Activated CD4-positive, alpha-beta T cell treated with anti-CD3 and anti-CD28 coated beads, Interleukin-2, amount 10 ng/mL, durations not matched to agents 24 days and 14 days (primary cell): ENCODE measurements around the gene URM1. TPM values are rescaled to one million over a fixed set of nuclear protein-coding genes. Genes with fewer than 3 reads are reported as not detected.

Experiments used
- DNase-seq: peaks from one replicate; pipeline ENCODE4 v3.0.0; 2022
- H3K27ac Mint-ChIP-seq: one replicate; pipeline ENCODE4 v1.8.0; 2022; ENCODE audit warnings: mild to moderate bottlenecking, mixed read lengths
- H3K27me3 Mint-ChIP-seq: one replicate; pipeline ENCODE4 v1.8.0; 2022; ENCODE audit warnings: mixed read lengths
- H3K36me3 Mint-ChIP-seq: one replicate; pipeline ENCODE4 v1.8.0; 2022; ENCODE audit warnings: low read depth, mild to moderate bottlenecking, mixed read lengths
- H3K4me1 Mint-ChIP-seq: one replicate; pipeline ENCODE4 v1.8.0; 2021; ENCODE audit warnings: mixed read lengths
- H3K4me3 Mint-ChIP-seq: one replicate; pipeline ENCODE4 v1.8.0; 2022; ENCODE audit warnings: mild to moderate bottlenecking, moderate library complexity, mixed read lengths
- H3K9me3 Mint-ChIP-seq: one replicate; pipeline ENCODE4 v1.8.0; 2021; ENCODE audit warnings: mixed read lengths
- intact Hi-C: fragments of 100-400 bp; cut with micrococcal nuclease; formaldehyde crosslinking; loops from one replicate; pipeline ENCODE4 v1.15.1; 2023
- total RNA-seq: library from RNA; stranded (reverse); gene quantifications from 2 replicates; pipeline ENCODE4 v1.2.3, GENCODE V29; 2022

Gene URM1
- total RNA-seq, 1 donor from 2014 or later, result 87.2 TPM

DNA sequence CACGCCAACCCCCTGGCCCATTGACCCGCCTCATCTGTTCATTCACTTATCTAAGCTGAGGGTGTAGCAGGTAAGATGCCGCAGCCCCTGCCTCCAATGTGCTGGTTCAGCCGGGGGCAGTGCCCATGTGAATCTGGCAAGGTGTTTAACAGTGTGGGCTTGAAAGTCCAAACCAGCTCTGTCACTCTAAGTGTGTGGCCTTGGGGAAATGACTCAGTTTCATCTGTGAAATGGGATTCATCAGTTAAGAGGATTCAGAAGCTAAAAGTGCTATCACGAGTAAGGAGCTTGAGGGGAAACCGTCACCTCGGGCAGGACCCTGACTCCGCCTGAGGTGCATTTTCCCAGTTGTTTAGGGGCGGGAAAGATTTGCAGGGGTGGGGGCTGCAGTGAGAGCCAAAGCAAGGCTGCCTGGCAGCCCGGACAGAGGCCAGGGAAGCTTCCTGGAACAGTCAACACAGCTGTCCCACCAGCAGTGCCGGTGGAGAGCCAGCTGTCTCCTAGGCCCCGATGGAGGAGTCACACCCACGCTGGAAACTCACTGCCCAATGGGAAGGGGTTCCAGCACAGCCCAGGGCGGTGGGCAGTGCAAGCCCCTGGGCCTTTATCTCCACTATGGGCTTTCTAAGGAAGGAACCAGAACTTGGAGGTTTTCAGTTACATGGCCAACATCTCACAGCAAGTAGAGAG lies 9.7 kb upstream of the URM1 start:
- no peaks in the 10 kb centered on the region for H3K9me3 Mint-ChIP-seq
- DNase-seq, result no peak
- H3K4me3 Mint-ChIP-seq, result peak overlapping the region; percentile 85
- no peaks in the 10 kb centered on the region for H3K27me3 Mint-ChIP-seq
- H3K4me1 Mint-ChIP-seq, result peaks cover 16% of the 10 kb centered on the region
- no peaks in the 10 kb centered on the region for H3K36me3 Mint-ChIP-seq
- peak overlapping the region; percentile 79 for H3K27ac Mint-ChIP-seq
- intact Hi-C loops, result loop anchor here (5.0 kb wide), 1 partner anchor 51 kb away; no protein-coding TSS in a partner anchor

DNA sequence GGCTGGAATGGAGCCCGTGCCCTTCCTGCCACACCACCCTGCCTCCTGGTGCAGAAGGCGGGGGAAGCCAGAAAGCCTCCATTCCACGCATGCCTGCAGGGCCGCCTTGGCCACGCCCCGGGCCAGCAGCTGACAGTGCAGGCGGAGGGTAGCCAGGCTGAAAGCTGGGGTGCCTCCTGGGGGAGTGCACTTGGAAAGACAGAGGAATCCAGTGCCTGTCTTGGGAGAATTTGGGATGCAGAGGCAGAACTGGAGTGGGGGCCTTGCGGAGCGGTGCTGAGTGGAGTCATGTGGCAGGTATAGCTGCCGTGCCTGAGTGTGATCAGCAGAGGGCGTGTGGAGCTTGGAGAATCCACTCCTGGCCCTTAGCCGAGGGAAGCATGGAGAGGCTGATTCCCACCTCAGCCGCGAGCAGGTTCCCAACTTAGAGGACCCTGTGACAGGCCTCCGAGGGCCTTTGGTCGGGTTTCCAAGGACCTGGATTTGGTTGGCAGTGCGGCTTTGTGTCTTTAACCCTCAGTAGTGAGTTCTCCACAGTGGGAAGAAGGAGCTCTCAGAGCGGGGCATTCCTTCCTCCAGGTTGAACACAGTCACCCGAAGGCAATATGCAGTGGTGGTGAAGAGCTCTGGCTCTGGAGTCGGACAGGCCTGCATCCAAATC lies 9.1 kb upstream of the URM1 start:
- Mint-ChIP-seq H3K4me3 (peak overlapping the region; percentile 85), H3K27ac (peak overlapping the region; percentile 79), H3K9me3 (no peaks in the 10 kb centered on the region), H3K4me1 (peaks cover 16% of the 10 kb centered on the region), H3K36me3 (no peaks in the 10 kb centered on the region), H3K27me3 (no peaks in the 10 kb centered on the region)
- peak; percentile 91 for DNase-seq
- intact Hi-C loops, result loop anchor here (1.0 to 5.0 kb wide), 4 partner anchors 9 to 67 kb away; partner anchors contain the start of genes SLC27A4 and URM1

DNA sequence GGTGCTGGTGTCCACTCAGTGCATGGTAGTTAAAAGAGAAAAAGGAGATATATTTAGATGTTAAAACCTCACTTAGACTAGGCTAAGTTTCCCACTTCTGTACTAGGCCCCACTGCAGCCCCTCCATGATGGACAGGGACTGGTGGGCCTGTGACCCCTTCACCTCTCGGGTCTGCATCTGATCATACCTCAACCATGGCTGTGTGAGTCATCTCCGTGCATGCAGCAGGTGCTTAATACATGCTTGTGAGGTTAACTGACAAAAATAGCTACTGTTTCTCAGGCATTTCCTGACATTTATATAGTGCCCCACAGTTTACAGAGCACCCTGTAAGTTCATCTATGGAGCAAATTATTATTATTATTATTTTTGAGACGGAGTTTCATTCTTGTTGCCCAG lies 8.4 kb upstream of the URM1 start:
- Mint-ChIP-seq H3K27me3 (no peaks in the 10 kb centered on the region), H3K9me3 (no peaks in the 10 kb centered on the region), H3K27ac (no peak overlapping the region), H3K4me3 (no peak overlapping the region), H3K4me1 (peaks cover 16% of the 10 kb centered on the region), H3K36me3 (no peaks in the 10 kb centered on the region)
- no peak for DNase-seq
- intact Hi-C loops, result loop anchor here (1.0 to 5.0 kb wide), 4 partner anchors 9 to 67 kb away; partner anchors contain the start of genes SLC27A4 and URM1

DNA sequence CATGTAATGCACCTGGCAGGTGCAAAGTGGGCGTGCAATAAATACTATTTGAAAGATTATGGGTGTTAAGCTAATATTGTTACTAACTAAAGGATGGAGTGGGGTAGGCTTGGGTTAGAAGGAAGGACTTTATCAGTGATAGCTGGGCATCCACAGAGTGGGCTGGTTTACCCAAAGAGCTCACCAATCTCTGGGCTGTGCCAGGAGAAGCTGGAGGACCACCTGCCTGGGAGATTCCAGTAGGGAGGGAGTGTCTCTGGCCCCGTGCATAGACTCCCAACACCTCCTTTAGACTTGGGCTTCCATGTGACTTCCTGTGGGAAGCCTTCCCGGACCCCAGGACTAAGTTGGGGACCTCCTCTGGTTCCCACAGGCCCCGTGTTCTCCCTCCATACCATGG lies 5.6 kb upstream of the URM1 start:
- H3K4me3 Mint-ChIP-seq, result peak overlapping the region; percentile 57
- peaks cover 21% of the 10 kb centered on the region for H3K4me1 Mint-ChIP-seq
- intact Hi-C loops, result no loop called here
- DNase-seq, result no peak
- no peaks in the 10 kb centered on the region for H3K27me3 Mint-ChIP-seq
- no peaks in the 10 kb centered on the region for H3K9me3 Mint-ChIP-seq
- H3K27ac Mint-ChIP-seq, result peak overlapping the region; percentile 37
- no peaks in the 10 kb centered on the region for H3K36me3 Mint-ChIP-seq

DNA sequence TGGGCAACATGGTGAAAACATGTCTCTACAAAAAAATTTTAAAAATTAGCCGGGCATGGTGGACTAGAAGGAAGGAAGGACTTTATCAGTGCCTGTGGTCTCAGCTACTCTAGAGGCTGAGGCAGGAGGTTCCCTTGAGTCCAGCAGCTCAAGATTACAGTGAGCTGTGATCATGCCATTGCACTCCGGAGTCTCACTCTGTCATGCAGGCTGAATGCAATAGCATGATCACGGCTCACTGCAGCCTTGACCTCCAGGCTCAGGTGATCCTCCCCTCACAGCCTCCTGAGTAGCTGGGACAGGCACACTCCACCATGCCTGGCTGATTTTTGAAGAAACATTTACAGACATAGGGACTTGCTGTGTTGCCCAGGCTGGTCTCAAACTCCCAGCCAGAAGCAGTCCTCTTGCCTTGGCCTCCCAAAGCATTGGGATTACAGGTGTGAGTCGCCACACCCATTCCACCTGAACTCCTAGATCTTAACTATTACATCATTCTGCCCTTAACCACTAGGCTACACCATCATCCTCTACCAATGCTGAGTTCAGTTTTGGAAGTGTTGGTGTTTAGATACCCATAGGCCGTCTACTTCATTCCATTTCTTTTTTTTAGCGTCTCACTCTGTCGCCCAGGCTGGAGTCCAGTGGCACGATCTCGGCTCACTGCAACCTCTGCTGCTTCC lies 2.0 kb upstream of the URM1 start:
- H3K4me3 Mint-ChIP-seq, result no peak overlapping the region
- DNase-seq, result no peak
- intact Hi-C loops, result no loop called here
- peaks cover 29% of the 10 kb centered on the region for H3K4me1 Mint-ChIP-seq
- H3K27ac Mint-ChIP-seq, result no peak overlapping the region
- H3K27me3 Mint-ChIP-seq, result no peaks in the 10 kb centered on the region
- H3K9me3 Mint-ChIP-seq, result no peaks in the 10 kb centered on the region
- peaks cover 15% of the 10 kb centered on the region for H3K36me3 Mint-ChIP-seq

DNA sequence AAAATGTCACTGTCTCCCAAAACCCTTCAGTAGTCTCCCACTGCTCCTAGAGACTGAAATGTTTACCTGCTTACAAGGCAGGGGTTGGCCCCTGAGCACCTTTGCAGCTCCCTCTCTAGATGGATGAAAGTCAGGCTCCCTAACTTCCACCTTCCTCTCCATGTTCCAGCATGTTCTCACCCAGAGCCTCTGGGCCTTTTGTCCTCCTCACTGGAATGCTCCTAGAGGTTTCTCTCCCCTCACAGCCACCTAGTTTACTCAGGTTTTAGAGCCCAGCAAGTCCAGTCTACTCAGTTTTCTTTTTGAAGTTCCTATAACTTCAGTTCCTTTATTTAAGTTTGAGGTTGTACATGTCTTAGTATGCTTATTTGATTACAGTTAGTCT lies 815 bp upstream of the URM1 start:
- H3K4me1 Mint-ChIP-seq, result peaks cover 28% of the 10 kb centered on the region
- H3K4me3 Mint-ChIP-seq, result peak overlapping the region; percentile 99
- intact Hi-C loops, result loop anchor here (2.0 to 5.0 kb wide), 3 partner anchors 30 to 512 kb away; partner anchors contain the start of genes KYAT1, LRRC8A, SLC27A4 and SPTAN1
- peak overlapping the region; percentile 93 for H3K27ac Mint-ChIP-seq
- peak; percentile 63 for DNase-seq
- no peaks in the 10 kb centered on the region for H3K9me3 Mint-ChIP-seq
- H3K27me3 Mint-ChIP-seq, result no peaks in the 10 kb centered on the region
- peaks cover 19% of the 10 kb centered on the region for H3K36me3 Mint-ChIP-seq

DNA sequence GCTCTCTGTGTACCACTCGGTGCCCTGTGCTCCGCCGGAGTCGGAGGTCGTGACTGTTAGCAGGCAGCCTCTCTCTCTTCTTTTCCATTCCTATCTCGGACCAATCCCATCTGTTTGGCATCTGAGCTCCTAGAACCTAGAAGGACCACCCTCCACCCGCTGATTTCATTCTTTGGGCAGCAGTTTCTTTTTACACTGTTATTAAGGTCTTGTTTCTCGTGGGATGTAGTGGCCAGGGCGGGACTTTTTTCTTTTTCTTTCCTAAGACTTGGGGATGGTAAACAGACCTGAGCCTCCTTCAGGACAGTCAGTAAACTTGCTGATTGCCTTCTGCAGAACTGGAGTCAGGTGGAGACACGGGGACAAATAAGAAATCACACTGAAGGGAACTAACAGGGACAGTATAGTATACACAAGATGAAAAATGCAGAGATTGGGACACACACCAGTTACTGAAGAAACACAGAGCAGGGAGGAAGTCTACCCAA lies 500 bp downstream of the URM1 start:
- H3K27me3 Mint-ChIP-seq, result no peaks in the 10 kb centered on the region
- intact Hi-C loops, result loop anchor here (1.0 to 5.0 kb wide), 8 partner anchors 9 to 511 kb away; partner anchors contain the start of genes BBLN, CERCAM, COQ4 and KYAT1
- H3K4me1 Mint-ChIP-seq, result peaks cover 29% of the 10 kb centered on the region
- peaks cover 22% of the 10 kb centered on the region for H3K36me3 Mint-ChIP-seq
- peak; percentile 61 for DNase-seq
- peak overlapping the region; percentile 93 for H3K27ac Mint-ChIP-seq
- peak overlapping the region; percentile 99 for H3K4me3 Mint-ChIP-seq
- no peaks in the 10 kb centered on the region for H3K9me3 Mint-ChIP-seq

DNA sequence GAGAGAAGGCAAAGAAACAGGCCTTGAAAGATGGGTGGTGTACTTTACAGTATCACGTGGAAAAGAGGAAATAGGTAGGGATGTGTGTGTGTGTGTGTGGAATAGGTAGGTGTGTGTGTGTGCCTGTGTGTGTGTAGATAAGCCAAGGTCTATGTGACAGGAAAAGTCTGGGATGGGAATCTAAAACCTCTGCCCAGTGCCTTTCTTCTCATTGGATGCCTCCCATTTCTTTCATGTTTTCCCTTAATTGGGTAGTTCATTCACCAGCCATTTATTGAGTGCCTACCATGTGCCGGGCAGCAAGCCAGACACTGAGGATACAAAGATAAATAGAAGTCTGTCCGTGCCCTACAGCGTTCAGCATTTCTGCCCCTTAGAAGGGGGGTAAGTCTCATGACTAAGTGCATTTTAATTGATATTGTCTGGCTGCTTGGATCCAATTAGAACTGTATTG lies 1.0 kb downstream of the URM1 start:
- H3K27ac Mint-ChIP-seq, result peak overlapping the region; percentile 93
- peaks cover 24% of the 10 kb centered on the region for H3K36me3 Mint-ChIP-seq
- intact Hi-C loops, result loop anchor here (5.0 kb wide), 2 partner anchors 180 to 510 kb away; partner anchors contain the start of genes KYAT1, LRRC8A and SPTAN1
- peak overlapping the region; percentile 99 for H3K4me3 Mint-ChIP-seq
- DNase-seq, result no peak
- no peaks in the 10 kb centered on the region for H3K9me3 Mint-ChIP-seq
- no peaks in the 10 kb centered on the region for H3K27me3 Mint-ChIP-seq
- H3K4me1 Mint-ChIP-seq, result peaks cover 29% of the 10 kb centered on the region

DNA sequence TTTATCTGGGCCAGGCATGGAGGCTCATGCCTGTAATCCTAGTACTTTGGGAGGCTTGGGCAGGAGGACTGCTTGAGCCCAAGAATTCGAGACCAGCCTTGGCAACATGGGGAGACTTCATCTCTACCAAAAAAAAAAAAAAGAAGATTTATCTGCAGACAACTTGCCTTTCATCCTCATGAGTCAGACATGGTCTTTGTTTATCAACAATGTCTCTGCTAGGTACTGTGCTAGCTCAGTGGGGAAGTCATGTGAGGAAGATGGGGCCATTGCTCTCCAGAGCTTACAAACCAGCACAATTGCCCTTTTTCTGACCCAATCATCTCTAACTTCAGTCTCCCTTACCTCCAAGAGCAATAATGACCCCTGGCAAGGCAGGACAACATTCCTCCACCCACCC lies 1.6 kb downstream of the URM1 start:
- intact Hi-C loops, result loop anchor here (5.0 kb wide), 2 partner anchors 180 to 510 kb away; partner anchors contain the start of genes KYAT1, LRRC8A and SPTAN1
- peaks cover 24% of the 10 kb centered on the region for H3K36me3 Mint-ChIP-seq
- peak overlapping the region; percentile 93 for H3K27ac Mint-ChIP-seq
- no peak for DNase-seq
- peak overlapping the region; percentile 99 for H3K4me3 Mint-ChIP-seq
- H3K27me3 Mint-ChIP-seq, result no peaks in the 10 kb centered on the region
- H3K9me3 Mint-ChIP-seq, result no peaks in the 10 kb centered on the region
- H3K4me1 Mint-ChIP-seq, result peaks cover 29% of the 10 kb centered on the region

DNA sequence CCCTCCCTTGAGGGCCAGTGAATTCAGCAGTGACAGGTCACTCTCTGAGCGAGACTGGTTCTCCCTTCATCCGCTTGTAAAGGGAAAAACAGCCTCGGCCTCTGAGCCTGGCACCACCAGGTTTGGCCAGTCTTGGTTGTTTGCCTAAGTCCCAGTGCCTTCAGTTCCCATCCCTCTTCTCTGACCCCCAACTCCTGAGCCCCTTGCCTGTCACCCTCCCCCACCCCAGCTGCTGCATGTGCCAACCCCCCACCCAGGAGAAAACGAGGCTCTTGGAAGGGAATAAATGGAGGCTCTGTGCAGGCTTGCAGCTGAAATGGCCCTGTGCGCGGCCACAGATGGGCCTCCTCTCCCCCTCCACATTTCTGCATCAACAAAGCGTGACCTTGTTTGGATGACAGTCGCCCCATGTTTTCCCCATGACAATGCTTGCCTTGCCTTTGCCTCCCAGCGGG lies 3.1 kb downstream of the URM1 start:
- no peaks in the 10 kb centered on the region for H3K9me3 Mint-ChIP-seq
- DNase-seq, result no peak
- H3K27me3 Mint-ChIP-seq, result no peaks in the 10 kb centered on the region
- H3K27ac Mint-ChIP-seq, result no peak overlapping the region
- H3K36me3 Mint-ChIP-seq, result peaks cover 29% of the 10 kb centered on the region
- no peak overlapping the region for H3K4me3 Mint-ChIP-seq
- intact Hi-C loops, result loop anchor here (5.0 kb wide), 2 partner anchors 178 to 508 kb away; partner anchors contain the start of genes KYAT1, LRRC8A and SPTAN1
- peaks cover 29% of the 10 kb centered on the region for H3K4me1 Mint-ChIP-seq

DNA sequence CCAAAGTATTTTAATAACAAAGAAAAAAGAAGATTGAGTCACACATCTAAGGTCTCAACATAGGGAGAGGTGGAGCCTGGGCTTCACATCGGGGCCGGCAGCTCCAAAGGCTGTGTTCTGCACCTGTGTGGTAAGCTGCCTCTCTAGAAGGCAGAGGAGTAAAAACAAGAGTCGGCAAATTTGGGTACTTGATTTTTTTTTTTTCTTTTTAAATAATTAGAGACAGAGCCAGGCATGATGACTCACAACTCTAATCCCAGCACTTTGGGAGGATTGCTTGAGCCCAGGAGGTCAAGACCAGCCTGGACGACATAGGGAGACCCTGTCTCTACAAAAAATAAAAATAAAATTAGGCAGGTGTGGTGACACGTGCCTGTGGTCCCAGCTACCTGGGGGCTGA lies 4.7 kb downstream of the URM1 start:
- Mint-ChIP-seq H3K9me3 (no peaks in the 10 kb centered on the region), H3K36me3 (peaks cover 33% of the 10 kb centered on the region), H3K27ac (no peak overlapping the region), H3K4me1 (peaks cover 22% of the 10 kb centered on the region), H3K4me3 (no peak overlapping the region), H3K27me3 (no peaks in the 10 kb centered on the region)
- intact Hi-C loops, result no loop called here
- no peak for DNase-seq

DNA sequence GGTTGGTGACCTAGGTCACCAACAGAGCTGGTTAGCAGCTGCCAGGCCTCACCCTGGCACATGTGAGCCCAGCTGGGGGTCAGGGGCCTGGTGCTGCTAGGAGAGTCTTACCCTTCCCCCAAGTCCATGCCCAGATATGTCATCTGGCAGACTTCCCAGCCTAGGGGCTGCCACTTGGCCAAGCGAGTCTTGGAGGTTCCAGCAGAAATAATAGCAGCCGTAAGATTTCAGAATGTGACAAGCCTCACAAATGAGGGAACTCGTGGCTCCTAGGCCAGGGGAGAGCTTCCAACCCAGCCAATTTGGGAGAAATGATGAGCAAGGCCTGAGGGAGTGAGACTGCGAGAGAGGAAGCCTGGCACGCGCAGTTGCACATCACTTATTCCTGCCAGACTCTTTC lies 11.1 kb downstream of the URM1 start:
- no peaks in the 10 kb centered on the region for H3K4me1 Mint-ChIP-seq
- no peak overlapping the region for H3K4me3 Mint-ChIP-seq
- no peak overlapping the region for H3K27ac Mint-ChIP-seq
- no peaks in the 10 kb centered on the region for H3K27me3 Mint-ChIP-seq
- H3K36me3 Mint-ChIP-seq, result peaks cover 14% of the 10 kb centered on the region
- intact Hi-C loops, result no loop called here
- DNase-seq, result no peak
- no peaks in the 10 kb centered on the region for H3K9me3 Mint-ChIP-seq

DNA sequence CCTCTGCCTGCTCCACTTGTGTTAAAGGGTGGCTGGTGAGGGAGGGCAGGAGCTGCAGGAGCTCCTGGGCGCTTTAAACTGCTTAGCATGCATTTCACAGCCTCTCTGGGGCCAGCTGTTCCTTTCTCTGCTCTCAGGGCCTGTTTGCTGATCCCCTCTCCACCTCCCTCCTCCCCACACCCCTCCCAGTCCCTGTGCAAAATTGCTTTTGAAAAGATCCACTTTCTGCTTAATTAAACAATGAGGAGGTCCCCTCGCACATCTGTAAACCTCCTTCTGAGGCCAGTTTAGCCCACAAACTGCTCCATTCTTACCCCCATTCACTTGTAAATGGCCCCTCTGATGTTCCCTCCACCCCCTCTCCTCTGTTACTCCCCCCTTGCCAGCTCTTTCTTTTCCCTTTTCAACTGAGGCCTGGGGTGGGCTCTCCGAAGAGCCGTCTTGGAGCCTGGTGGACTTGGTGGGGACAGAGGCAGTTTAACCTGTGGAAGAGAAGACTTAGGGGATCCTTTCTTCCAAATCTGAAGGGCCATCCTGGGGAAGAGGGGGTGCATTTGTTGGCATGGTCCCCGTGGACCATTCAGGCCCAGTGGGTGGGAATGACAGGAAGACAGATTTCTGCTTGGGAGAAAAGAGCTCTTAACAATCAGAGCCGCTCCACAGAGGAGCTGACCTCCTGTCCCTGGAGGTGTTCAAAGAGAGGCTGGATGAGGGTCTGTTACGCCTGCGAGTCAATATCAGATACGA lies 12.0 kb downstream of the URM1 start:
- H3K27ac Mint-ChIP-seq, result no peak overlapping the region
- no peaks in the 10 kb centered on the region for H3K9me3 Mint-ChIP-seq
- H3K27me3 Mint-ChIP-seq, result no peaks in the 10 kb centered on the region
- H3K4me1 Mint-ChIP-seq, result no peaks in the 10 kb centered on the region
- peaks cover 14% of the 10 kb centered on the region for H3K36me3 Mint-ChIP-seq
- DNase-seq, result no peak
- intact Hi-C loops, result no loop called here
- H3K4me3 Mint-ChIP-seq, result no peak overlapping the region
